ENCODE data around the gene TENM3.

The TENM3 gene

GRCh38 chr4:182273191-182273935 lies 30.2 kb downstream of the TENM3 start:
- H3K9me3 ChIP-seq (ENCODE audit: control insufficient read depth in 1 of 2, low read length in 2 of 2), result no peaks in the 10 kb centered on the region
- H3K27me3 ChIP-seq (ENCODE audit: low read depth, low read length), result no peaks in the 10 kb centered on the region
- H3K4me1 ChIP-seq (ENCODE audit: control insufficient read depth in 1 of 2, insufficient read depth in 2 of 2, low read length in 2 of 2), result no peaks in the 10 kb centered on the region
- no peaks in the 10 kb centered on the region for H3K36me3 ChIP-seq (ENCODE audit: control insufficient read depth in 1 of 2, insufficient read depth in 2 of 2, low read length in 2 of 2)
- H3K27ac ChIP-seq (ENCODE audit: low read length), result no peak overlapping the region
- H3K4me3 ChIP-seq (ENCODE audit: low read depth in 1 of 2, low read length in 2 of 2), result no peak overlapping the region

- Histone ChIP-seq H3K27me3 (ENCODE audit: low read depth, low read length) (no peaks in the 10 kb centered on the region), H3K4me1 (ENCODE audit: control insufficient read depth in 1 of 2, insufficient read depth in 2 of 2, low read length in 2 of 2) (no peaks in the 10 kb centered on the region), H3K4me3 (ENCODE audit: low read depth in 1 of 2, low read length in 2 of 2) (no peak overlapping the region), H3K9me3 (ENCODE audit: control insufficient read depth in 1 of 2, low read length in 2 of 2) (no peaks in the 10 kb centered on the region), H3K36me3 (ENCODE audit: control insufficient read depth in 1 of 2, insufficient read depth in 2 of 2, low read length in 2 of 2) (no peaks in the 10 kb centered on the region), H3K27ac (ENCODE audit: low read length) (no peak overlapping the region)
Observed at GRCh38 chr4:182276210-182277109, 33.3 kb downstream of the TENM3 start.

GRCh38 chr4:182277377-182277776 lies 34.2 kb downstream of the TENM3 start:
- Histone ChIP-seq H3K4me1 (ENCODE audit: control insufficient read depth in 1 of 2, insufficient read depth in 2 of 2, low read length in 2 of 2) (no peaks in the 10 kb centered on the region), H3K4me3 (ENCODE audit: low read depth in 1 of 2, low read length in 2 of 2) (no peak overlapping the region), H3K27ac (ENCODE audit: low read length) (no peak overlapping the region), H3K9me3 (ENCODE audit: control insufficient read depth in 1 of 2, low read length in 2 of 2) (no peaks in the 10 kb centered on the region), H3K36me3 (ENCODE audit: control insufficient read depth in 1 of 2, insufficient read depth in 2 of 2, low read length in 2 of 2) (no peaks in the 10 kb centered on the region), H3K27me3 (ENCODE audit: low read depth, low read length) (no peaks in the 10 kb centered on the region)

- Histone ChIP-seq H3K36me3 (ENCODE audit: control insufficient read depth in 1 of 2, insufficient read depth in 2 of 2, low read length in 2 of 2) (no peaks in the 10 kb centered on the region), H3K4me1 (ENCODE audit: control insufficient read depth in 1 of 2, insufficient read depth in 2 of 2, low read length in 2 of 2) (no peaks in the 10 kb centered on the region), H3K9me3 (ENCODE audit: control insufficient read depth in 1 of 2, low read length in 2 of 2) (no peaks in the 10 kb centered on the region), H3K27me3 (ENCODE audit: low read depth, low read length) (no peaks in the 10 kb centered on the region), H3K27ac (ENCODE audit: low read length) (no peak overlapping the region), H3K4me3 (ENCODE audit: low read depth in 1 of 2, low read length in 2 of 2) (no peak overlapping the region)
Observed at GRCh38 chr4:182278729-182279128, 35.5 kb downstream of the TENM3 start.

- H3K27ac ChIP-seq (ENCODE audit: low read length), result no peak overlapping the region
- no peak overlapping the region for H3K4me3 ChIP-seq (ENCODE audit: low read depth in 1 of 2, low read length in 2 of 2)
- H3K36me3 ChIP-seq (ENCODE audit: control insufficient read depth in 1 of 2, insufficient read depth in 2 of 2, low read length in 2 of 2), result no peaks in the 10 kb centered on the region
- H3K4me1 ChIP-seq (ENCODE audit: control insufficient read depth in 1 of 2, insufficient read depth in 2 of 2, low read length in 2 of 2), result no peaks in the 10 kb centered on the region
- no peaks in the 10 kb centered on the region for H3K9me3 ChIP-seq (ENCODE audit: control insufficient read depth in 1 of 2, low read length in 2 of 2)
- H3K27me3 ChIP-seq (ENCODE audit: low read depth, low read length), result no peaks in the 10 kb centered on the region
Observed at GRCh38 chr4:182280436-182281111, 37.4 kb downstream of the TENM3 start.

- Histone ChIP-seq H3K4me1 (ENCODE audit: control insufficient read depth in 1 of 2, insufficient read depth in 2 of 2, low read length in 2 of 2) (no peaks in the 10 kb centered on the region), H3K4me3 (ENCODE audit: low read depth in 1 of 2, low read length in 2 of 2) (no peak overlapping the region), H3K36me3 (ENCODE audit: control insufficient read depth in 1 of 2, insufficient read depth in 2 of 2, low read length in 2 of 2) (no peaks in the 10 kb centered on the region)
Observed at GRCh38 chr4:182286035-182286434, 42.8 kb downstream of the TENM3 start.

GRCh38 chr4:182286931-182287330 lies 43.7 kb downstream of the TENM3 start:
- Histone ChIP-seq H3K27me3 (ENCODE audit: low read depth, low read length) (no peaks in the 10 kb centered on the region), H3K4me1 (ENCODE audit: control insufficient read depth in 1 of 2, insufficient read depth in 2 of 2, low read length in 2 of 2) (no peaks in the 10 kb centered on the region), H3K9me3 (ENCODE audit: control insufficient read depth in 1 of 2, low read length in 2 of 2) (no peaks in the 10 kb centered on the region), H3K27ac (ENCODE audit: low read length) (no peak overlapping the region), H3K36me3 (ENCODE audit: control insufficient read depth in 1 of 2, insufficient read depth in 2 of 2, low read length in 2 of 2) (no peaks in the 10 kb centered on the region), H3K4me3 (ENCODE audit: low read depth in 1 of 2, low read length in 2 of 2) (no peak overlapping the region)

More at GRCh38 chr4:182286035-182286434, 42.8 kb downstream of the TENM3 start:
- Histone ChIP-seq H3K27me3 (ENCODE audit: low read depth, low read length) (no peaks in the 10 kb centered on the region), H3K27ac (ENCODE audit: low read length) (no peak overlapping the region), H3K9me3 (ENCODE audit: control insufficient read depth in 1 of 2, low read length in 2 of 2) (no peaks in the 10 kb centered on the region)

GRCh38 chr4:182288534-182288933 lies 45.3 kb downstream of the TENM3 start:
- Histone ChIP-seq H3K27ac (ENCODE audit: low read length) (no peak overlapping the region), H3K27me3 (ENCODE audit: low read depth, low read length) (no peaks in the 10 kb centered on the region), H3K36me3 (ENCODE audit: control insufficient read depth in 1 of 2, insufficient read depth in 2 of 2, low read length in 2 of 2) (no peaks in the 10 kb centered on the region), H3K4me1 (ENCODE audit: control insufficient read depth in 1 of 2, insufficient read depth in 2 of 2, low read length in 2 of 2) (no peaks in the 10 kb centered on the region), H3K4me3 (ENCODE audit: low read depth in 1 of 2, low read length in 2 of 2) (no peak overlapping the region), H3K9me3 (ENCODE audit: control insufficient read depth in 1 of 2, low read length in 2 of 2) (no peaks in the 10 kb centered on the region)

- no peaks in the 10 kb centered on the region for H3K9me3 ChIP-seq (ENCODE audit: control insufficient read depth in 1 of 2, low read length in 2 of 2)
- H3K27ac ChIP-seq (ENCODE audit: low read length), result no peak overlapping the region
- no peaks in the 10 kb centered on the region for H3K27me3 ChIP-seq (ENCODE audit: low read depth, low read length)
- H3K4me1 ChIP-seq (ENCODE audit: control insufficient read depth in 1 of 2, insufficient read depth in 2 of 2, low read length in 2 of 2), result no peaks in the 10 kb centered on the region
- H3K36me3 ChIP-seq (ENCODE audit: control insufficient read depth in 1 of 2, insufficient read depth in 2 of 2, low read length in 2 of 2), result no peaks in the 10 kb centered on the region
- H3K4me3 ChIP-seq (ENCODE audit: low read depth in 1 of 2, low read length in 2 of 2), result no peak overlapping the region
Observed at GRCh38 chr4:182289809-182290208, 46.6 kb downstream of the TENM3 start.

- H3K27me3 ChIP-seq (ENCODE audit: low read depth, low read length), result no peaks in the 10 kb centered on the region
- no peaks in the 10 kb centered on the region for H3K36me3 ChIP-seq (ENCODE audit: control insufficient read depth in 1 of 2, insufficient read depth in 2 of 2, low read length in 2 of 2)
- no peak overlapping the region for H3K4me3 ChIP-seq (ENCODE audit: low read depth in 1 of 2, low read length in 2 of 2)
- no peak overlapping the region for H3K27ac ChIP-seq (ENCODE audit: low read length)
- H3K9me3 ChIP-seq (ENCODE audit: control insufficient read depth in 1 of 2, low read length in 2 of 2), result no peaks in the 10 kb centered on the region
- no peaks in the 10 kb centered on the region for H3K4me1 ChIP-seq (ENCODE audit: control insufficient read depth in 1 of 2, insufficient read depth in 2 of 2, low read length in 2 of 2)
Observed at GRCh38 chr4:182291175-182291574, 48.0 kb downstream of the TENM3 start.

- no peak overlapping the region for H3K27ac ChIP-seq (ENCODE audit: low read length)
- no peaks in the 10 kb centered on the region for H3K27me3 ChIP-seq (ENCODE audit: low read depth, low read length)
- no peaks in the 10 kb centered on the region for H3K9me3 ChIP-seq (ENCODE audit: control insufficient read depth in 1 of 2, low read length in 2 of 2)
- H3K36me3 ChIP-seq (ENCODE audit: control insufficient read depth in 1 of 2, insufficient read depth in 2 of 2, low read length in 2 of 2), result no peaks in the 10 kb centered on the region
- H3K4me1 ChIP-seq (ENCODE audit: control insufficient read depth in 1 of 2, insufficient read depth in 2 of 2, low read length in 2 of 2), result no peaks in the 10 kb centered on the region
- H3K4me3 ChIP-seq (ENCODE audit: low read depth in 1 of 2, low read length in 2 of 2), result no peak overlapping the region
Observed at GRCh38 chr4:182291597-182292270, 48.5 kb downstream of the TENM3 start.

All from muscle layer of duodenum (tissue), 2 donors.